ENCODE results near the gene NODAL. TPM values are rescaled to one million over a fixed set of nuclear protein-coding genes. Genes with fewer than 3 reads are reported as not detected.

The NODAL gene
- polyA plus RNA-seq, 1 donor from 2014 or later, result not detected

DNA sequence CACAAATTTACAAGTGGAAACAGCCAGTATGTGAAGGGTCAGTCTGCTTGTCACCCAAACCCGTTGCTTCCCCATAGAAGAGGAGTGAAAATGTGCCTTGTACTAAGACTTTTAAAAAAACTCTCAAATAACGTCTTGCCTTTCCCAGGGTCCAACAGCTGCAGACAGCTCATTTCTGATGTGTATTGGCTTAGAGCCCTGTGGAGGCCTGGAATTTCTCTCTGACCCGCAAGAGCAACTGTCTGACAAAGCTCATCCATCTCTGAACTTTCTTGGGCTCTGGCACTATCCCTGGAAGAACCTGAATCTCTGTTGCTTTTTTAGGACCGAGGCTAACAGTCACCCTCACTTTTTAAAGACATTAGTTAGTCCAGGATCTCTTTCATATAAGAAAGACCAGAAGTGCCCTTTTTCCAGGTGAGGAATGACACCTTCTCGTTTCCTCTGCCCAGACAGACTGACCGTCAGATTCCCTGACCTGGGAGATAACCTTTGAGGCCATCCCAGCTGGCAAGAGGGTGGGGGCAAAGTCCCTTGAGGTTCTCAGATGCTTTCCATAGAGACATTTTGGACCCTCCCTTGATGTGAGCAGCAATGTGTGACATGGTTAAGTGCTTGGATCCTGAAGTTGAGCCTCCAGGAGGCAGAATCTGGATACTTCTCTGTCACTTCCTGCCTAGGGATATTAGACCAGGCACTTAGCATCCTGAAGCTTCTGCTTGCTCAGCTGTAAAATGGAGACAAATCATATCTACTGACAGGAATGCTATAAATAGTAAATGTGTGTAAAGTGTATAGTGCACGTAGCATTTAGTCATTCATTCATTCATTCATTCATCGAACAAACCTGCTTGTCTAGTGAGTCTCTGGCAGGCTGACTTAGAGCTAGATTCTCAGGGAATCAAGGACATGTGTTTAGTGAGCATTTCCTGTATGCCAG, 4.5 kb upstream of the NODAL start:
- H4K20me1 ChIP-seq (ENCODE audit: insufficient read depth), result no peaks in the 10 kb centered on the region
- no peak overlapping the region for H2AFZ ChIP-seq (ENCODE audit: low read depth, low read length)
- H3K79me2 ChIP-seq (replicated peaks; ENCODE audit: insufficient read depth, low read length), result no peaks in the 10 kb centered on the region
- no peak overlapping the region for H3K9ac ChIP-seq (ENCODE audit: low read length)
- peaks cover 24% of the 10 kb centered on the region for H3K27me3 ChIP-seq (ENCODE audit: insufficient read depth, low read depth, low read length)
- no peak overlapping the region for H3K4me2 ChIP-seq (ENCODE audit: low read length)
- H3K27ac ChIP-seq (ENCODE audit: low read length), result no peak overlapping the region
- H3K9me3 ChIP-seq (ENCODE audit: low read length), result no peaks in the 10 kb centered on the region
- no peaks in the 10 kb centered on the region for H3K9me2 ChIP-seq (ENCODE audit: insufficient read depth, low read length)
- H3F3A ChIP-seq (ENCODE audit: insufficient read depth, low read length, poor library complexity, severe bottlenecking), result no peaks in the 10 kb centered on the region
- H3K4me3 ChIP-seq (ENCODE audit: low read length), result no peak overlapping the region
- TF ChIP-seq MXI1 (conservative IDR thresholded peaks at IDR 0.05; ENCODE audit: poor library complexity, severe bottlenecking) (no peak), RAD21 (conservative IDR thresholded peaks at IDR 0.05) (no peak), EZH2 (IDR thresholded peaks at IDR 0.05; ENCODE audit: borderline replicate concordance, insufficient read depth, low read length, poor library complexity, severe bottlenecking) (no peak)
- TF ChIP-seq, protein P1, sequence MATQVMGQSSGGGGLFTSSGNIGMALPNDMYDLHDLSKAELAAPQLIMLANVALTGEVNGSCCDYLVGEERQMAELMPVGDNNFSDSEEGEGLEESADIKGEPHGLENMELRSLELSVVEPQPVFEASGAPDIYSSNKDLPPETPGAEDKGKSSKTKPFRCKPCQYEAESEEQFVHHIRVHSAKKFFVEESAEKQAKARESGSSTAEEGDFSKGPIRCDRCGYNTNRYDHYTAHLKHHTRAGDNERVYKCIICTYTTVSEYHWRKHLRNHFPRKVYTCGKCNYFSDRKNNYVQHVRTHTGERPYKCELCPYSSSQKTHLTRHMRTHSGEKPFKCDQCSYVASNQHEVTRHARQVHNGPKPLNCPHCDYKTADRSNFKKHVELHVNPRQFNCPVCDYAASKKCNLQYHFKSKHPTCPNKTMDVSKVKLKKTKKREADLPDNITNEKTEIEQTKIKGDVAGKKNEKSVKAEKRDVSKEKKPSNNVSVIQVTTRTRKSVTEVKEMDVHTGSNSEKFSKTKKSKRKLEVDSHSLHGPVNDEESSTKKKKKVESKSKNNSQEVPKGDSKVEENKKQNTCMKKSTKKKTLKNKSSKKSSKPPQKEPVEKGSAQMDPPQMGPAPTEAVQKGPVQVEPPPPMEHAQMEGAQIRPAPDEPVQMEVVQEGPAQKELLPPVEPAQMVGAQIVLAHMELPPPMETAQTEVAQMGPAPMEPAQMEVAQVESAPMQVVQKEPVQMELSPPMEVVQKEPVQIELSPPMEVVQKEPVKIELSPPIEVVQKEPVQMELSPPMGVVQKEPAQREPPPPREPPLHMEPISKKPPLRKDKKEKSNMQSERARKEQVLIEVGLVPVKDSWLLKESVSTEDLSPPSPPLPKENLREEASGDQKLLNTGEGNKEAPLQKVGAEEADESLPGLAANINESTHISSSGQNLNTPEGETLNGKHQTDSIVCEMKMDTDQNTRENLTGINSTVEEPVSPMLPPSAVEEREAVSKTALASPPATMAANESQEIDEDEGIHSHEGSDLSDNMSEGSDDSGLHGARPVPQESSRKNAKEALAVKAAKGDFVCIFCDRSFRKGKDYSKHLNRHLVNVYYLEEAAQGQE (IDR thresholded peaks at IDR 0.05; ENCODE audit: borderline replicate concordance), result no peak
- H3K36me3 ChIP-seq (ENCODE audit: insufficient read depth, low read length), result no peaks in the 10 kb centered on the region

GRCh38 chr10:70444744-70445143, 3.3 kb upstream of the NODAL start:
- H3K9ac ChIP-seq (ENCODE audit: low read length), result no peak overlapping the region
- H3K27ac ChIP-seq (ENCODE audit: low read length), result no peak overlapping the region
- H3K9me3 ChIP-seq (ENCODE audit: low read length), result no peaks in the 10 kb centered on the region
- no peaks in the 10 kb centered on the region for H4K20me1 ChIP-seq (ENCODE audit: insufficient read depth)
- H2AFZ ChIP-seq (ENCODE audit: low read depth, low read length), result no peak overlapping the region
- no peaks in the 10 kb centered on the region for H3K36me3 ChIP-seq (ENCODE audit: insufficient read depth, low read length)
- peaks cover 36% of the 10 kb centered on the region for H3K27me3 ChIP-seq (ENCODE audit: insufficient read depth, low read depth, low read length)
- no peak overlapping the region for H3K4me3 ChIP-seq (ENCODE audit: low read length)
- no peak for TF ChIP-seq MXI1 (conservative IDR thresholded peaks at IDR 0.05; ENCODE audit: poor library complexity, severe bottlenecking)
- TF ChIP-seq TAF1 (IDR thresholded peaks at IDR 0.05; ENCODE audit: low read depth), result no peak
- no peak for TF ChIP-seq SMC3 (conservative IDR thresholded peaks at IDR 0.05; ENCODE audit: poor library complexity)
- no peak for TF ChIP-seq POLR2AphosphoS5 (IDR thresholded peaks at IDR 0.05)
- H3K79me2 ChIP-seq (replicated peaks; ENCODE audit: insufficient read depth, low read length), result no peaks in the 10 kb centered on the region
- H3F3A ChIP-seq (ENCODE audit: insufficient read depth, low read length, poor library complexity, severe bottlenecking), result no peaks in the 10 kb centered on the region
- no peak overlapping the region for H3K4me2 ChIP-seq (ENCODE audit: low read length)
- no peaks in the 10 kb centered on the region for H3K9me2 ChIP-seq (ENCODE audit: insufficient read depth, low read length)

DNA sequence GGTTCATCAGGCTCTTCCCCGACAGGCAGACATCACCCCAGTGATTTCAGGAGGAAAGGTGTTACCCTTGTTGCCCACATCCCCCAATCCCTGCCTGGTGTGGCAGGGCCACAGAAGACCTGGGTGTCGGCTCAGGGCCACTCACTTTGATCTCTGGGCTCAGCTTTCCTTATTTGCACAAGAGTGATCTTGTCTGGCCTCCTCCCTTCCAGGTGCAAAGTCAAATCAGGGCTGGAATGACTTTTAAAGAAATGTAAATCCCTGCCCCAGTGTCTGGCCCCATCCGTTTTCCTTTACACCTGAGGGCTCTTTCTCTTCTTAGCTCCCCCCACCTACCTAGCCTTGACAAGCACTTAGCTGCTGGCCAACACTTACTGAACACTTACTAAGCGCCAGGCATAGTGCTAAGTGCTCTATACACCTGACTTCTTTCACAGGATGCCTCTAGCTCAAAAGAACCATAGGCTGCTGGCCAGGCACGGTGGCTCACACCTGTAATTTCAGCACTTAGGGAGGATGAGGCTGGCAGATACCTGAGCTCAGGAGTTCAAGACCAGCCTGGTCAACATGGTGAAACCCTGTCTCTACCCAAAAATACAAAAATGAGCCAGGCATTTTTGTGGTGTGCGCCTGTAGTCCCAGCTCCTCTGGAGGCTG, 979 bp upstream of the NODAL start:
- H3K4me3 ChIP-seq (ENCODE audit: low read length), result no peak overlapping the region
- no peaks in the 10 kb centered on the region for H3K79me2 ChIP-seq (replicated peaks; ENCODE audit: insufficient read depth, low read length)
- H3K27me3 ChIP-seq (ENCODE audit: insufficient read depth, low read depth, low read length), result peaks cover 49% of the 10 kb centered on the region
- no peaks in the 10 kb centered on the region for H4K20me1 ChIP-seq (ENCODE audit: insufficient read depth)
- no peak overlapping the region for H3K4me2 ChIP-seq (ENCODE audit: low read length)
- H3K9me3 ChIP-seq (ENCODE audit: low read length), result no peaks in the 10 kb centered on the region
- H3K9me2 ChIP-seq (ENCODE audit: insufficient read depth, low read length), result no peaks in the 10 kb centered on the region
- H3K36me3 ChIP-seq (ENCODE audit: insufficient read depth, low read length), result no peaks in the 10 kb centered on the region
- no peaks in the 10 kb centered on the region for H3F3A ChIP-seq (ENCODE audit: insufficient read depth, low read length, poor library complexity, severe bottlenecking)
- H2AFZ ChIP-seq (ENCODE audit: low read depth, low read length), result no peak overlapping the region
- no peak overlapping the region for H3K27ac ChIP-seq (ENCODE audit: low read length)
- TF ChIP-seq, protein P1 (IDR thresholded peaks at IDR 0.05; ENCODE audit: borderline replicate concordance), result no peak
- TF ChIP-seq TAF1 (IDR thresholded peaks at IDR 0.05; ENCODE audit: low read depth) (no peak), SMC3 (conservative IDR thresholded peaks at IDR 0.05; ENCODE audit: poor library complexity) (no peak), CTCF (IDR thresholded peaks at IDR 0.05; ENCODE audit: poor library complexity, severe bottlenecking) (no peak), POLR2AphosphoS5 (IDR thresholded peaks at IDR 0.05) (no peak), EZH2 (IDR thresholded peaks at IDR 0.05; ENCODE audit: borderline replicate concordance, insufficient read depth, low read length, poor library complexity, severe bottlenecking) (no peak)
- no peak overlapping the region for H3K9ac ChIP-seq (ENCODE audit: low read length)

All from neural cell (in vitro differentiated cells).